Measurements from ENCODE around the gene MPV17. TPM values are rescaled to one million over a fixed set of nuclear protein-coding genes. Genes with fewer than 3 reads are reported as not detected.
"Not testable (repeated sequence)": the region's sequence is repeated elsewhere in the genome, so short reads cannot be mapped to it uniquely, and the experiment has no call there.

MPV17 gene
- total and polyA plus RNA-seq, 9 of the 15 experiments (the other 6 are each of a cell fraction or from before 2014, with no cell fraction given): 54.7 to 140 (median 70.2) TPM

GRCh38 chr2:27353386-27353761 is 30.5 kb upstream of the MPV17 start:
- H3K9me3 ChIP-seq (replicated peaks; ENCODE audit: control insufficient read depth, insufficient read depth, low read depth, low read length); H4K20me1 ChIP-seq (replicated peaks; ENCODE audit: control insufficient read depth, insufficient read depth, low read length); H2AFZ ChIP-seq (ENCODE audit: low read depth, low read length); BruUV-seq (replicated peaks); ATAC-seq; H3K27me3 ChIP-seq (ENCODE audit: control insufficient read depth in 2 of 2, insufficient read depth in 2 of 2, low read length in 2 of 2); DNase-seq (ENCODE audit: extremely low read depth in 1 of 4, low spot score in 3 of 4); intact Hi-C loops (cut with micrococcal nuclease); FAIRE-seq; in situ Hi-C loops (cut with MboI); H3K4me3 ChIP-seq; H3K9me1 ChIP-seq (ENCODE audit: control insufficient read depth, insufficient read depth, low read length): not testable (repeated sequence)
- H3K4me1 ChIP-seq (replicated peaks in 1 of 2; ENCODE audit: control insufficient read depth in 2 of 2, insufficient read depth in 2 of 2, low read length in 2 of 2): peaks cover 12 to 15% of the 10 kb centered on the region in 2 experiments; a peak in 4 of 5 replicates
- H3K4me2 ChIP-seq (ENCODE audit: insufficient read depth, low read length): peak overlapping the region; percentile 57; the same call in 1 of the 2 replicates
- H3K79me2 ChIP-seq (ENCODE audit: control insufficient read depth, insufficient read depth, low read length): peaks cover 93% of the 10 kb centered on the region
- ChIA-PET POLR2A (interaction anchor here (0.6 to 1.8 kb wide), 8 partner anchors 9 to 126 kb away, joined by 3 to 20 read pairs (median 4); partner anchors contain the start of genes EIF2B4 and MPV17), CTCF (ENCODE audit: low intra/inter-chr PET ratio) (interaction anchor here (0.6 kb wide), 1 partner anchor 963 kb away, joined by 3 read pairs; no protein-coding TSS in a partner anchor)
- H3K27ac ChIP-seq (ENCODE audit: extremely low read depth, low read depth, low read length): peak overlapping the region; percentile 98; the same call in 2 of the 3 replicates
- WGBS (ENCODE audit: insufficient coverage, low coverage, missing lambda C conversion rate): 94% methylated on average over 5 of the region's 5 CpGs
- peak overlapping the region; percentile 5 to 97; a peak in 2 of 4 replicates for H3K9ac ChIP-seq (ENCODE audit: insufficient read depth in 1 of 2, low read depth in 2 of 2, low read length in 2 of 2)
- peaks cover 13% of the 10 kb centered on the region for H3K36me3 ChIP-seq (ENCODE audit: control insufficient read depth, insufficient read depth, low read length)

- DNase-seq (ENCODE audit: extremely low read depth in 1 of 4, low spot score in 3 of 4): no peak
- no peak overlapping the region for H3K4me3 ChIP-seq
- H2AFZ ChIP-seq (ENCODE audit: low read depth, low read length): no peak overlapping the region
- peaks cover 9 to 12% of the 10 kb centered on the region in 2 experiments; a peak in 4 of 5 replicates for H3K4me1 ChIP-seq (replicated peaks in 1 of 2; ENCODE audit: control insufficient read depth in 2 of 2, insufficient read depth in 2 of 2, low read length in 2 of 2)
- no peak for ATAC-seq
- no peaks in the 10 kb centered on the region for H3K9me1 ChIP-seq (ENCODE audit: control insufficient read depth, insufficient read depth, low read length)
- no peak for FAIRE-seq
- POLR2A ChIA-PET: interaction anchor here (0.7 to 1.7 kb wide), 3 partner anchors 10 to 17 kb away, joined by 3 to 9 read pairs (median 4); no protein-coding TSS in a partner anchor
- peaks cover 17% of the 10 kb centered on the region; the same call in 2 of the 3 replicates for H3K36me3 ChIP-seq (ENCODE audit: control insufficient read depth, insufficient read depth, low read length)
- TF ChIP-seq HDAC6 (IDR thresholded peaks at IDR 0.05; ENCODE audit: low read depth, low read length): no peak
- 0 out of 2 replicates have a peak, but pooled peaks have one; percentile 36 for TF ChIP-seq HMBOX1 (IDR thresholded peaks at IDR 0.05)
- TF ChIP-seq C11orf30 (IDR thresholded peaks at IDR 0.05; ENCODE audit: low read depth): peak; percentile 75
- TF ChIP-seq ZBTB26 (CRISPR knock-in tag; IDR thresholded peaks at IDR 0.05): no peak
- TF ChIP-seq MAFG (tag; conservative IDR thresholded peaks at IDR 0.05): peak; percentile 54; the same call in 1 of the 2 replicates
- peak; percentile 84 for TF ChIP-seq ZNF316 (IDR thresholded peaks at IDR 0.05)
- peak; percentile 45; the same call in 1 of the 2 replicates for TF ChIP-seq MAFF (IDR thresholded peaks at IDR 0.05; ENCODE audit: low read length)
- no peak for TF ChIP-seq HMGXB4 (CRISPR knock-in tag; IDR thresholded peaks at IDR 0.05)
- H3K9ac ChIP-seq (ENCODE audit: insufficient read depth in 1 of 2, low read depth in 2 of 2, low read length in 2 of 2): no peak overlapping the region
- WGBS (ENCODE audit: insufficient coverage, low coverage, missing lambda C conversion rate): 65% methylated on average over 6 of the region's 6 CpGs
- H3K27ac ChIP-seq (ENCODE audit: extremely low read depth, low read depth, low read length): no peak overlapping the region
- in situ Hi-C loops (cut with MboI) (no loop called here), intact Hi-C loops (cut with micrococcal nuclease) (no loop called here)
- peaks cover 93% of the 10 kb centered on the region for H3K79me2 ChIP-seq (ENCODE audit: control insufficient read depth, insufficient read depth, low read length)
- no peaks in the 10 kb centered on the region for H3K27me3 ChIP-seq (ENCODE audit: control insufficient read depth in 2 of 2, insufficient read depth in 2 of 2, low read length in 2 of 2)
- no peaks in the 10 kb centered on the region for H3K9me3 ChIP-seq (replicated peaks; ENCODE audit: control insufficient read depth, insufficient read depth, low read depth, low read length)
- no peak overlapping the region for H3K4me2 ChIP-seq (ENCODE audit: insufficient read depth, low read length)
- BruUV-seq (replicated peaks): no TSS peak
- no peaks in the 10 kb centered on the region for H4K20me1 ChIP-seq (replicated peaks; ENCODE audit: control insufficient read depth, insufficient read depth, low read length)
- CTCF ChIA-PET (ENCODE audit: low intra/inter-chr PET ratio): interaction anchor here (0.8 kb wide), 1 partner anchor 31 kb away, joined by 4 read pairs; no protein-coding TSS in a partner anchor
Measured at GRCh38 chr2:27351802-27352598, 29.1 kb upstream of the MPV17 start.

Data from K562 (cell line).